ENCODE data around the gene BRINP3. TPM values are rescaled to one million over a fixed set of nuclear protein-coding genes. Genes with fewer than 3 reads are reported as not detected.
"Not testable (repeated sequence)": the region's sequence is repeated elsewhere in the genome, so short reads cannot be mapped to it uniquely, and the experiment has no call there.

BRINP3 gene
- not detected in 2 replicates for total RNA-seq (2014; rRNA removed; shearing (Covaris generic))
- not detected in 2 replicates for total RNA-seq (2022)
- not detected for Bru-seq, nascent RNA
- not detected for BruChase-seq, experiment 1, labeled RNA remaining after a 6-hour chase
- not detected for BruChase-seq, experiment 2, labeled RNA remaining after a 2-hour chase
- long read RNA-seq = 0 reads

- Histone ChIP-seq H3K27ac (ENCODE audit: low read depth, low read length, poor library complexity, severe bottlenecking) (no peak within 1 kb of the TSS), H3K79me2 (ENCODE audit: insufficient read depth, low read depth, low read length) (no peaks in the 10 kb centered on the region), H3K4me2 (ENCODE audit: low read length) (no peak within 1 kb of the TSS), H4K20me1 (ENCODE audit: insufficient read depth, low read length) (no peaks in the 10 kb centered on the region), H3K9me2 (ENCODE audit: insufficient read depth, low read length) (no peaks in the 10 kb centered on the region), H2AFZ (ENCODE audit: low read length) (no peak within 1 kb of the TSS), H3K4me3 (ENCODE audit: low read depth, low read length, poor library complexity, severe bottlenecking) (no peak within 1 kb of the TSS), H3K9me3 (ENCODE audit: low read length) (no peaks in the 10 kb centered on the region), H3K36me3 (ENCODE audit: insufficient read depth, low read length) (no peaks in the 10 kb centered on the region), H3K4me1 (ENCODE audit: insufficient read depth, low read length, poor library complexity, severe bottlenecking) (no peaks in the 10 kb centered on the region)
- DNase-seq (ENCODE audit: low spot score) = no peak
- intact Hi-C loops (cut with micrococcal nuclease; ENCODE audit: unreplicated experiment) = no loop called here
- TF ChIP-seq CTCF (conservative IDR thresholded peaks at IDR 0.05; ENCODE audit: low read length) (no peak), EZH2phosphoT487 (IDR thresholded peaks at IDR 0.05; ENCODE audit: borderline replicate concordance, low read depth, low read length) (no peak)
- no TSS peak for BruUV-seq (replicated peaks)
- CTCF ChIA-PET (ENCODE audit: unreplicated experiment) = no interaction called here
- POLR2A ChIA-PET = no interaction called here
These were observed at the start of gene BRINP3 for GRCh38 chr1:190477762-190478148. BRINP3 (minus strand) TSS chr1:190477864.

- intact Hi-C loops (cut with micrococcal nuclease; ENCODE audit: unreplicated experiment) = no loop called here
- H4K20me1 ChIP-seq (ENCODE audit: insufficient read depth, low read length) = no peaks in the 10 kb centered on the region
- no TSS peak for BruUV-seq (replicated peaks)
- POLR2A ChIA-PET = no interaction called here
- no peaks in the 10 kb centered on the region for H3K36me3 ChIP-seq (ENCODE audit: insufficient read depth, low read length)
- H3K79me2 ChIP-seq (ENCODE audit: insufficient read depth, low read depth, low read length) = no peaks in the 10 kb centered on the region
- no peaks in the 10 kb centered on the region for H3K4me1 ChIP-seq (ENCODE audit: insufficient read depth, low read length, poor library complexity, severe bottlenecking)
- TF ChIP-seq EZH2phosphoT487 (IDR thresholded peaks at IDR 0.05; ENCODE audit: borderline replicate concordance, low read depth, low read length) = no peak
- TF ChIP-seq CTCF (conservative IDR thresholded peaks at IDR 0.05; ENCODE audit: low read length) = no peak
- no peak overlapping the region for H3K4me2 ChIP-seq (ENCODE audit: low read length)
- CTCF ChIA-PET (ENCODE audit: unreplicated experiment) = no interaction called here
- no peak overlapping the region for H3K27ac ChIP-seq (ENCODE audit: low read depth, low read length, poor library complexity, severe bottlenecking)
- no peak for DNase-seq (ENCODE audit: low spot score)
- no peaks in the 10 kb centered on the region for H3K9me2 ChIP-seq (ENCODE audit: insufficient read depth, low read length)
- no peak overlapping the region for H3K4me3 ChIP-seq (ENCODE audit: low read depth, low read length, poor library complexity, severe bottlenecking)
- no peak overlapping the region for H2AFZ ChIP-seq (ENCODE audit: low read length)
- no peaks in the 10 kb centered on the region for H3K9me3 ChIP-seq (ENCODE audit: low read length)
These were observed 33.9 kb upstream of the BRINP3 start for GRCh38 chr1:190511554-190511953.

- Histone ChIP-seq H3K79me2 (ENCODE audit: insufficient read depth, low read depth, low read length) (no peaks in the 10 kb centered on the region), H2AFZ (ENCODE audit: low read length) (no peak overlapping the region), H3K9me2 (ENCODE audit: insufficient read depth, low read length) (no peaks in the 10 kb centered on the region), H3K9me3 (ENCODE audit: low read length) (no peaks in the 10 kb centered on the region), H3K4me2 (ENCODE audit: low read length) (no peak overlapping the region), H3K27ac (ENCODE audit: low read depth, low read length, poor library complexity, severe bottlenecking) (no peak overlapping the region), H3K36me3 (ENCODE audit: insufficient read depth, low read length) (no peaks in the 10 kb centered on the region), H3K4me3 (ENCODE audit: low read depth, low read length, poor library complexity, severe bottlenecking) (no peak overlapping the region), H3K4me1 (ENCODE audit: insufficient read depth, low read length, poor library complexity, severe bottlenecking) (no peaks in the 10 kb centered on the region), H4K20me1 (ENCODE audit: insufficient read depth, low read length) (no peaks in the 10 kb centered on the region)
- TF ChIP-seq EZH2phosphoT487 (IDR thresholded peaks at IDR 0.05; ENCODE audit: borderline replicate concordance, low read depth, low read length) (no peak), CTCF (conservative IDR thresholded peaks at IDR 0.05; ENCODE audit: low read length) (no peak)
- BruUV-seq (replicated peaks) = no TSS peak
- intact Hi-C loops (cut with micrococcal nuclease; ENCODE audit: unreplicated experiment) = no loop called here
- CTCF ChIA-PET (ENCODE audit: unreplicated experiment) = no interaction called here
- POLR2A ChIA-PET = no interaction called here
- DNase-seq (ENCODE audit: low spot score) = no peak
These were observed 29.7 kb upstream of the BRINP3 start for GRCh38 chr1:190507357-190507756.

GRCh38 chr1:190504539-190504938 is 26.9 kb upstream of the BRINP3 start:
- DNase-seq (ENCODE audit: low spot score); H2AFZ ChIP-seq (ENCODE audit: low read length); H3K4me3 ChIP-seq (ENCODE audit: low read depth, low read length, poor library complexity, severe bottlenecking); POLR2A ChIA-PET; H3K4me2 ChIP-seq (ENCODE audit: low read length); CTCF ChIA-PET (ENCODE audit: unreplicated experiment); H4K20me1 ChIP-seq (ENCODE audit: insufficient read depth, low read length); H3K27ac ChIP-seq (ENCODE audit: low read depth, low read length, poor library complexity, severe bottlenecking); H3K36me3 ChIP-seq (ENCODE audit: insufficient read depth, low read length); H3K9me3 ChIP-seq (ENCODE audit: low read length); H3K79me2 ChIP-seq (ENCODE audit: insufficient read depth, low read depth, low read length); intact Hi-C loops (cut with micrococcal nuclease; ENCODE audit: unreplicated experiment); H3K4me1 ChIP-seq (ENCODE audit: insufficient read depth, low read length, poor library complexity, severe bottlenecking); H3K9me2 ChIP-seq (ENCODE audit: insufficient read depth, low read length); BruUV-seq (replicated peaks): not testable (repeated sequence)

All from OCI-LY7 (cell line).